Upper lobe of right lung (tissue), 1 donor: Measurements from ENCODE around the gene CCDC185. TPM values are rescaled to one million over a fixed set of nuclear protein-coding genes. Genes with fewer than 3 reads are reported as not detected.

Experiments used
- ATAC-seq: fragments of 200-7000 bp; cut with Tn5 transposase; one replicate; pipeline ENCODE4 v1.9.1; 2020; ENCODE audit warnings: mild to moderate bottlenecking, moderate library complexity
- DNase-seq: peaks from one replicate; pipeline ENCODE4 v3.0.0-alpha.2; 2020
- H3K27ac ChIP-seq: fragments of 200-600 bp; one replicate; pipeline ENCODE4 v1.8.0; 2022
- H3K27me3 ChIP-seq: fragments of 200-600 bp; one replicate; pipeline ENCODE4 v1.8.0; 2022; ENCODE audit warnings: mild to moderate bottlenecking
- H3K36me3 ChIP-seq: fragments of 200-600 bp; one replicate; pipeline ENCODE4 v1.8.0; 2022
- H3K4me1 ChIP-seq: fragments of 200-600 bp; one replicate; pipeline ENCODE4 v1.8.0; 2022
- H3K4me3 ChIP-seq: fragments of 200-600 bp; one replicate; pipeline ENCODE4 v1.8.0; 2022; ENCODE audit warnings: mild to moderate bottlenecking
- H3K9me3 ChIP-seq: fragments of 200-600 bp; one replicate; pipeline ENCODE4 v1.8.0; 2022
- intact Hi-C: fragments of 100-400 bp; cut with DNase I; formaldehyde crosslinking; loops from one replicate; pipeline ENCODE4 v1.11.0; 2022
- total RNA-seq: library from RNA; stranded (reverse); fragmentation: NEBNext Ultra II Directional; extraction: Animal tissue kit (Norgen Biotek cat#: 25700); gene quantifications from one replicate; pipeline ENCODE4 v1.2.1, GENCODE V29; 2021
- TF ChIP-seq, protein P1 (sequence below): fragments of 200-600 bp; IDR thresholded peaks from one replicate; pipeline ENCODE4 v1.8.0; 2022; ENCODE audit warnings: antibody characterized with exemption
- donor health status: DM: no; HTN: yes; CAD: no; lungs with severe emphysema.

Gene CCDC185
- total RNA-seq, 1 donor from 2014 or later, result not detected

DNA sequence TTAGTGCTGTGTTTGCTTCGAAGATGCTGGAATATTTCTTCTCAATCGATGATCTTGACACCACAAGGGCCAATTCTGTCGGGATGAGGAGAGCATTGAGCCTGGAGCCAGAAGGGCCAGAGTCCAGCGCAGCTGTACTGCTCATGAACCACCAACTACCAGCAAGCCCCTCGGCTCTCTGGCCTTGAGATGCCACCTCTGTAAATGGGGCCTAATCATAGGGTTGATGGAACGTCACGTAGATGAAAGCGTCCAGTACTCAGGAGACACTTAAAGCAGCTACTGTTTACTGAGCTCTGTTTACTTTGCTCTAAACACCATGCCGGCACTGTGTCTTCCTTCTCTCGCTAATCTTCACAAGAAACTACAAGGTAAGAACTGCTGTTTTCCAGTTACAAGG, 26.3 kb downstream of the CCDC185 start:
- Histone ChIP-seq H3K36me3 (no peaks in the 10 kb centered on the region), H3K27ac (no peak overlapping the region), H3K4me1 (no peaks in the 10 kb centered on the region), H3K4me3 (no peak overlapping the region), H3K27me3 (no peaks in the 10 kb centered on the region), H3K9me3 (no peaks in the 10 kb centered on the region)
- DNase-seq (no peak), ATAC-seq (peak; percentile 30)
- TF ChIP-seq, protein P1, sequence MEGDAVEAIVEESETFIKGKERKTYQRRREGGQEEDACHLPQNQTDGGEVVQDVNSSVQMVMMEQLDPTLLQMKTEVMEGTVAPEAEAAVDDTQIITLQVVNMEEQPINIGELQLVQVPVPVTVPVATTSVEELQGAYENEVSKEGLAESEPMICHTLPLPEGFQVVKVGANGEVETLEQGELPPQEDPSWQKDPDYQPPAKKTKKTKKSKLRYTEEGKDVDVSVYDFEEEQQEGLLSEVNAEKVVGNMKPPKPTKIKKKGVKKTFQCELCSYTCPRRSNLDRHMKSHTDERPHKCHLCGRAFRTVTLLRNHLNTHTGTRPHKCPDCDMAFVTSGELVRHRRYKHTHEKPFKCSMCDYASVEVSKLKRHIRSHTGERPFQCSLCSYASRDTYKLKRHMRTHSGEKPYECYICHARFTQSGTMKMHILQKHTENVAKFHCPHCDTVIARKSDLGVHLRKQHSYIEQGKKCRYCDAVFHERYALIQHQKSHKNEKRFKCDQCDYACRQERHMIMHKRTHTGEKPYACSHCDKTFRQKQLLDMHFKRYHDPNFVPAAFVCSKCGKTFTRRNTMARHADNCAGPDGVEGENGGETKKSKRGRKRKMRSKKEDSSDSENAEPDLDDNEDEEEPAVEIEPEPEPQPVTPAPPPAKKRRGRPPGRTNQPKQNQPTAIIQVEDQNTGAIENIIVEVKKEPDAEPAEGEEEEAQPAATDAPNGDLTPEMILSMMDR, result no peak
- intact Hi-C loops, result no loop called here

DNA sequence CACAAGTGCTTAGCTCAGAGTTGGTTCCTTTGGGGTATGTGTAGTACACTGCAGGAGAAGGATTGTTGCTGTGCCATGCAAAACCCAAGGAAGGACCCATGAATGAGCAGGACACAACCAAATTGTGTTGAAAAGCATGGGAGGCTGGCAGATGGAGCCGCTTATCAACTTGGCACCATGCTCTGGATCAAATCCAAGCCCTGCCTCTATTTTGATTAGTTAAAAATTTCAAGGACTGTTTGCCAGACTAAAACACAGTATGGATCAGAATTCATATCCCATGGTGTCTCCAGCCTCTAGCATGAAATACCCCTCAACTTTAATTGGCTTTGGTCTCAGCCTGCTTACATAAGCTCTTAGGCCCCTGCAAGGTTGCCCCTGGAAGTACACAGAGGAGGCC, 27.8 kb downstream of the CCDC185 start:
- Histone ChIP-seq H3K4me1 (no peaks in the 10 kb centered on the region), H3K9me3 (no peaks in the 10 kb centered on the region), H3K36me3 (no peaks in the 10 kb centered on the region), H3K4me3 (no peak overlapping the region), H3K27ac (no peak overlapping the region), H3K27me3 (no peaks in the 10 kb centered on the region)
- ATAC-seq, result no peak
- TF ChIP-seq, protein P1, result no peak
- intact Hi-C loops, result no loop called here
- no peak for DNase-seq

DNA sequence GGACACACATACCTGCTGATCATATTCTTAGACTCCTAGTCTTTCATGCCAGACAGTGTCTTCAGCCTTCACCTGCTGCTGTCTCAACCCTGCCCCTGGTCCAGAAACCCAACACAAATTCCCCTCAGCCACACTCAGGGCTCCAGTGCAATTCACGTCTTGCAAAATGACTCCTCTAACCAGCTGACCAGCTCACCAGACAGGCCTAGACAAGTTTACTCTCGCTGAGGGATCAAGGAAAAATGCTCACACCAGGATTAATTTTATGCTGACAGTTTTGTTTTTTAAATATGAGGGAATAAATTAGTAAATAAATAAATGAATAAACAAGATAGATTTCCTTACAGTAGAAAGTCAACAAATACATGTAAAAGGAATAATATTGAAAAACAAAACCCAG, 28.5 kb downstream of the CCDC185 start:
- TF ChIP-seq, protein P1, result no peak
- no peak for ATAC-seq
- Histone ChIP-seq H3K27ac (no peak overlapping the region), H3K27me3 (no peaks in the 10 kb centered on the region), H3K36me3 (no peaks in the 10 kb centered on the region), H3K4me1 (no peaks in the 10 kb centered on the region), H3K4me3 (no peak overlapping the region), H3K9me3 (no peaks in the 10 kb centered on the region)
- intact Hi-C loops, result no loop called here
- DNase-seq, result no peak

DNA sequence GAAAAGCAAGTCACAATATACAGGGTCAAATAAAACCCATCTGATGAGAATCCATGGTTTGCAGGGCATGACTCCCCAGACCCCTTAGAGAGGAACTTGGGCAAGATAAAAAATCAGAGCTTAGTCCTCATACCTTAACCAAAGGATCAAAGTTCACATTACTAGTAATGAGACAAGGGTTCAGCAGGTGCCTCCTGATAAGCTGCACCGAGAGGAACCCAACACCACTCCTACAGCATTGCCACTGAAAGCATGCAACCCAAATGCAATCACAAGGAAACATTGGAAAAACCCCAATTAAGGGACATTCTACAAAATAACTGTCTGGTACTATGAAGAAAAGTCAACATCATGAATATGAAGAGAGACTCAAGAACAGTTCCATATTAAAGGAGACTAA, 29.7 kb downstream of the CCDC185 start:
- no peak for ATAC-seq
- no peaks in the 10 kb centered on the region for H3K9me3 ChIP-seq
- H3K4me3 ChIP-seq, result no peak overlapping the region
- TF ChIP-seq, protein P1, result no peak
- H3K27ac ChIP-seq, result no peak overlapping the region
- H3K36me3 ChIP-seq, result no peaks in the 10 kb centered on the region
- DNase-seq, result no peak
- intact Hi-C loops, result no loop called here
- H3K27me3 ChIP-seq, result no peaks in the 10 kb centered on the region
- no peaks in the 10 kb centered on the region for H3K4me1 ChIP-seq

DNA sequence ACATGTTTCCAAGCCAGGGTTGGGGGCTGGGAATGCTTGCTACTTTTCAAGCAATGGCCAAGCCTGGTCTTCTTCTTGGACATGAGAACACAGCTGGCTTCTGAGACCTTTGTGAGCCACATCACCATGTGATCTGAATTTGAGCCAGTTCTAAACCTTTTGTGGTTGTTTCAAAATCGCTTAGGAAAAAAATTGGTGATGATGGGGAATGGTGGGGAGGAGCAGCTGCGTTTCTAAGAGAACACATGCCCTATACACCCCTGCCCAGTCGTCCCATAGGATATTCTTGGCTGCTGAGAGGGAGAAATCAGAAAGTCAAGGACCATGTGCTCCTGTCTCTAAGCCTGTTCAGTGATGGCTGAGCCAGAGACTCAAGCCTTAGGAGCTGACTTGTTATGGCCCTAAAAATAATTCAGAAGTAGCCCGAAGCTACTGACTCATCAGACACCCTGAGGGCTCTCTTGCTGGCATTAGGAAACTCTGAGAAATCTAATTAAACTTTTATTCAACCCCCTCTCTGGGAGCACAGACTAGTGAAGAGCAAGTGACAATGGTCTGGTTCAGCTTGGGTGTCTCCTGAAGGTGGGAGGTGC, 30.5 kb downstream of the CCDC185 start:
- ATAC-seq (no peak), DNase-seq (no peak)
- H3K9me3 ChIP-seq, result no peaks in the 10 kb centered on the region
- H3K27me3 ChIP-seq, result no peaks in the 10 kb centered on the region
- H3K4me3 ChIP-seq, result no peak overlapping the region
- no peaks in the 10 kb centered on the region for H3K36me3 ChIP-seq
- no peaks in the 10 kb centered on the region for H3K4me1 ChIP-seq
- TF ChIP-seq, protein P1, result no peak
- intact Hi-C loops, result no loop called here
- H3K27ac ChIP-seq, result no peak overlapping the region

DNA sequence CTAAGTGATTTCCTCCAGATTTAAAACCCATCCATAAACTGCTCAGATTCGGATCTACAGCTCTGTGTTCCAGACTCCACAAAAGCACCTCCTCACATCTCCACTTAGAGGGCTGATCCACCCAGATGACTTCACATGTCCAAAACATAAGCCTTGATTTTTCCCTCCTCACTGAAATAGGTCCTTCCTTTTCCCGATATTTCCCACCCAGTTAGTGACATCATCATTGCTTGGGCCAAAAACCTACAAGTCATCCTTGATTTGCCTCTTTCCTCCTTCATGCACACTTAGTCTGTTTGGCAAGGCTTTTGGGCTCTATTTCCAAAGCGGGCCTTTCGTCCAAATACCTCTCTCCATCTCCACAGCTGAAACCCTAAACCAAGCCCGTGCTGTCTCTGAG, 32.3 kb downstream of the CCDC185 start:
- Histone ChIP-seq H3K4me3 (no peak overlapping the region), H3K36me3 (no peaks in the 10 kb centered on the region), H3K27me3 (no peaks in the 10 kb centered on the region), H3K9me3 (no peaks in the 10 kb centered on the region), H3K4me1 (no peaks in the 10 kb centered on the region), H3K27ac (no peak overlapping the region)
- DNase-seq (no peak), ATAC-seq (no peak)
- intact Hi-C loops, result no loop called here
- TF ChIP-seq, protein P1, result no peak
